Erythroblast (primary cell): ENCODE measurements around the gene PLA2G2A.

ENCODE experiments used
- GATA1 ChIP-seq: IDR thresholded peaks from 2 replicates; pipeline ENCODE4 v1.6.1; 2011; ENCODE audit warnings: low read depth, mild to moderate bottlenecking, control low read depth, low read length, moderate library complexity
- POLR2A ChIP-seq: IDR thresholded peaks from 2 replicates; pipeline ENCODE4 v1.6.1; 2011; ENCODE audit warnings: mild to moderate bottlenecking, low read length

DNA sequence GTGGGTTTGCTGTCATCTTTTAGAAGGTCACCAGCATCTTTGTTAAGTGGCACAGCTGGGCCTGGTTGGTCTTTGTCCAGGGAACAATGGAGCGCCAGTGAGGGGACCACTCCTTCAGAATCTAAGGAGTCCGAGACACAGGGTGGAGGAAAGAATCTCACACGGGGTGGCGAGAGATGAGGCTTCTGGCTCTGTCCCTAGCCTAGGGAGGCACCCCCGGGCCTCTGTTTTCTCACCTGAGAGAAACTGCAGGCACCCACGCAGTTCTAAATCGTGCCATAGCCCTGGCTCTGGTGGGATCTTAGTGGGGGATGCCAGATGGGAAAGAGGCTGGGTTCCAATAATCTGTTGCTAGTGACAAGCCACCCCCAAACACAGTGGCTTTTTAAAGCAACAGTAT lies 45.1 kb downstream of the PLA2G2A start:
- no peak for TF ChIP-seq POLR2A
- no peak for TF ChIP-seq GATA1
